CD8-positive, alpha-beta memory T cell (primary cell): ENCODE results near the gene TRIP10. TPM values are rescaled to one million over a fixed set of nuclear protein-coding genes. Genes with fewer than 3 reads are reported as not detected.

Source experiments
- CTCF ChIA-PET: fragments of 350-600 bp; sonication (Branson Sonifier 250); formaldehyde crosslinking; loops from one replicate; lab custom pipeline; 2021; ENCODE audit warnings: antibody characterized with exemption; lab: Charles Lee
- POLR2A ChIA-PET: fragments of 350-600 bp; sonication (Branson Sonifier 250); formaldehyde crosslinking; loops from one replicate; lab custom pipeline; 2021; ENCODE audit warnings: antibody characterized with exemption; lab: Charles Lee
- DNase-seq, 5 donors: peaks; one replicate each; pipeline versions ENCODE4 v3.0.0 to v3.0.0-alpha.2; 2020 to 2022; ENCODE audit warnings: mixed read lengths in 1 of 5
- H3K27ac ChIP-seq: one replicate; pipeline ENCODE4 v1.7.0; 2013; ENCODE audit warnings: low read depth, mild to moderate bottlenecking, low read length, moderate library complexity
- H3K27me3 ChIP-seq: 2 replicates; pipeline ENCODE4 v1.7.0; 2013; ENCODE audit warnings: low read length, mild to moderate bottlenecking; ENCODE audit not compliant: insufficient read depth, poor library complexity, severe bottlenecking
- H3K36me3 ChIP-seq: 2 replicates; pipeline ENCODE4 v1.7.0; 2013; ENCODE audit warnings: mild to moderate bottlenecking, low read length, moderate library complexity; ENCODE audit not compliant: insufficient read depth
- H3K4me1 ChIP-seq: 2 replicates; pipeline ENCODE4 v1.7.0; 2013; ENCODE audit warnings: mild to moderate bottlenecking, low read length, moderate library complexity; ENCODE audit not compliant: insufficient read depth
- H3K4me3 ChIP-seq: 2 replicates; pipeline ENCODE4 v1.7.0; 2013; ENCODE audit warnings: mild to moderate bottlenecking, low read length
- H3K9me3 ChIP-seq: 2 replicates; pipeline ENCODE4 v1.7.0; 2013; ENCODE audit warnings: mild to moderate bottlenecking, low read length
- H3K27ac Mint-ChIP-seq, 8 donors: one replicate each; pipeline ENCODE4 v1.8.0; 2020 to 2021; ENCODE audit warnings: mixed read lengths in 8 of 8, mild to moderate bottlenecking in 6 of 8, inconsistent platforms in 3 of 8, moderate library complexity in 3 of 8
- H3K27me3 Mint-ChIP-seq, 2 donors: one replicate each; pipeline ENCODE4 v1.8.0; 2020 to 2021; ENCODE audit warnings: mixed read lengths in 2 of 2, mild to moderate bottlenecking in 1 of 2, moderate library complexity in 1 of 2
- H3K36me3 Mint-ChIP-seq, 3 donors: one replicate each; pipeline ENCODE4 v1.8.0; 2020 to 2021; ENCODE audit warnings: mixed read lengths in 3 of 3, inconsistent platforms in 1 of 3, mild to moderate bottlenecking in 1 of 3
- H3K4me1 Mint-ChIP-seq, 3 donors: one replicate each; pipeline ENCODE4 v1.8.0; 2020 to 2021; ENCODE audit warnings: mixed read lengths in 3 of 3, inconsistent platforms in 1 of 3, mild to moderate bottlenecking in 1 of 3
- H3K4me3 Mint-ChIP-seq, 7 donors: one replicate each; pipeline ENCODE4 v1.8.0; 2020 to 2021; ENCODE audit warnings: mixed read lengths in 7 of 7, mild to moderate bottlenecking in 6 of 7, moderate library complexity in 4 of 7, inconsistent platforms in 2 of 7
- H3K9me3 Mint-ChIP-seq, 5 donors: one replicate each; pipeline ENCODE4 v1.8.0; 2020 to 2022; ENCODE audit warnings: mixed read lengths in 5 of 5, mild to moderate bottlenecking in 3 of 5, moderate library complexity in 2 of 5, inconsistent platforms in 1 of 5
- polyA plus RNA-seq: library from polyadenylated mRNA; unstranded; fragments of 300-500 nt; fragmentation: Illumina TruSeq; gene quantifications from one replicate; pipeline ENCODE4 v1.2.3, GENCODE V29; 2021
- total RNA-seq, 2 experiments: library from RNA; stranded (reverse); gene quantifications; one replicate each; pipeline ENCODE4 v1.2.3, GENCODE V29; 2021

The TRIP10 gene
- total and polyA plus RNA-seq, 3 experiments from 2014 or later = 2.0 to 47.8 (median 44.6) TPM

GRCh38 chr19:6776999-6777398 is 37.5 kb downstream of the TRIP10 start:
- Mint-ChIP-seq H3K27me3 (no peaks in the 10 kb centered on the region), H3K27ac (peak overlapping the region in 7 of 8 donors; percentile 51 to 84 (median 71)), H3K36me3 (peaks cover 8 to 56% (median 25%) of the 10 kb centered on the region in 3 donors), H3K4me1 (peaks cover 54 to 76% (median 69%) of the 10 kb centered on the region in 3 donors), H3K9me3 (no peaks in the 10 kb centered on the region), H3K4me3 (peak overlapping the region in 5 of 7 donors; percentile 4 to 87 (median 59))
- Histone ChIP-seq H3K36me3 (peaks cover 5% of the 10 kb centered on the region), H3K27ac (no peak overlapping the region), H3K4me3 (no peak overlapping the region), H3K27me3 (no peaks in the 10 kb centered on the region), H3K4me1 (peaks cover 32% of the 10 kb centered on the region), H3K9me3 (no peaks in the 10 kb centered on the region)
- ChIA-PET POLR2A (no interaction called here), CTCF (interaction anchor here (1.2 kb wide), 1 partner anchor 9 kb away, joined by 3 read pairs; the partner anchor contains the start of gene SH2D3A)
- DNase-seq = no peak

GRCh38 chr19:6777434-6777833 is 38.0 kb downstream of the TRIP10 start:
- H3K9me3 Mint-ChIP-seq = no peaks in the 10 kb centered on the region
- H3K27me3 Mint-ChIP-seq = no peaks in the 10 kb centered on the region
- Histone ChIP-seq H3K27me3 (no peaks in the 10 kb centered on the region), H3K4me3 (no peak overlapping the region), H3K4me1 (peaks cover 27% of the 10 kb centered on the region), H3K9me3 (no peaks in the 10 kb centered on the region), H3K27ac (no peak overlapping the region), H3K36me3 (peaks cover 5% of the 10 kb centered on the region)
- H3K27ac Mint-ChIP-seq = peak overlapping the region; percentile 38 to 84 (median 74)
- H3K4me3 Mint-ChIP-seq = peak overlapping the region in 5 of 7 donors; percentile 4 to 87 (median 39)
- POLR2A ChIA-PET = no interaction called here
- CTCF ChIA-PET = interaction anchor here (1.2 kb wide), 1 partner anchor 10 kb away, joined by 3 read pairs; the partner anchor contains the start of gene SH2D3A
- peaks cover 50 to 73% (median 64%) of the 10 kb centered on the region in 3 donors for H3K4me1 Mint-ChIP-seq
- peaks cover 8 to 57% (median 25%) of the 10 kb centered on the region in 3 donors for H3K36me3 Mint-ChIP-seq
- no peak for DNase-seq

GRCh38 chr19:6778386-6778785 is 38.9 kb downstream of the TRIP10 start:
- no peak overlapping the region for H3K27ac ChIP-seq
- no peaks in the 10 kb centered on the region for H3K27me3 Mint-ChIP-seq
- H3K4me1 ChIP-seq = peaks cover 27% of the 10 kb centered on the region
- peaks cover 8 to 56% (median 25%) of the 10 kb centered on the region in 3 donors for H3K36me3 Mint-ChIP-seq
- no peak for DNase-seq
- no peaks in the 10 kb centered on the region for H3K9me3 Mint-ChIP-seq
- peaks cover 50 to 72% (median 63%) of the 10 kb centered on the region in 3 donors for H3K4me1 Mint-ChIP-seq
- ChIA-PET POLR2A (interaction anchor here (0.6 kb wide), 1 partner anchor 22 kb away, joined by 8 read pairs; no protein-coding TSS in a partner anchor), CTCF (no interaction called here)
- no peaks in the 10 kb centered on the region for H3K27me3 ChIP-seq
- peaks cover 5% of the 10 kb centered on the region for H3K36me3 ChIP-seq
- peak overlapping the region in 4 of 7 donors; percentile 43 to 72 (median 46) for H3K4me3 Mint-ChIP-seq
- no peak overlapping the region for H3K4me3 ChIP-seq
- no peaks in the 10 kb centered on the region for H3K9me3 ChIP-seq
- H3K27ac Mint-ChIP-seq = peak overlapping the region; percentile 50 to 90 (median 87)

GRCh38 chr19:6779206-6779605 is 39.7 kb downstream of the TRIP10 start:
- CTCF ChIA-PET = interaction anchor here (1.2 kb wide), 1 partner anchor 22 kb away, joined by 3 read pairs; no protein-coding TSS in a partner anchor
- H3K4me1 ChIP-seq = peaks cover 31% of the 10 kb centered on the region

GRCh38 chr19:6787393-6787792 is 47.9 kb downstream of the TRIP10 start:
- H3K4me1 ChIP-seq = peaks cover 42% of the 10 kb centered on the region
- peaks cover 39 to 67% (median 54%) of the 10 kb centered on the region in 3 donors for H3K4me1 Mint-ChIP-seq
- no peaks in the 10 kb centered on the region for H3K27me3 ChIP-seq
- no peaks in the 10 kb centered on the region for H3K27me3 Mint-ChIP-seq
- POLR2A ChIA-PET = no interaction called here
- CTCF ChIA-PET = no interaction called here
- H3K36me3 Mint-ChIP-seq = peaks cover 4 to 55% (median 25%) of the 10 kb centered on the region in 3 donors
- no peaks in the 10 kb centered on the region for H3K9me3 ChIP-seq
- DNase-seq = no peak
- peaks cover 15% of the 10 kb centered on the region for H3K36me3 ChIP-seq
- H3K9me3 Mint-ChIP-seq = no peaks in the 10 kb centered on the region
- H3K27ac Mint-ChIP-seq = no peak overlapping the region
- H3K4me3 Mint-ChIP-seq = no peak overlapping the region
- H3K27ac ChIP-seq = no peak overlapping the region
- no peak overlapping the region for H3K4me3 ChIP-seq

More at GRCh38 chr19:6779206-6779605, 39.7 kb downstream of the TRIP10 start:
- H3K27me3 ChIP-seq = no peaks in the 10 kb centered on the region
- Mint-ChIP-seq H3K9me3 (no peaks in the 10 kb centered on the region), H3K27ac (peak overlapping the region in 3 of 8 donors; percentile 23 to 48 (median 45)), H3K36me3 (peaks cover 8 to 56% (median 27%) of the 10 kb centered on the region in 3 donors), H3K4me1 (peaks cover 47 to 76% (median 58%) of the 10 kb centered on the region in 3 donors), H3K4me3 (no peak overlapping the region), H3K27me3 (no peaks in the 10 kb centered on the region)
- DNase-seq = no peak
- H3K9me3 ChIP-seq = no peaks in the 10 kb centered on the region
- no peak overlapping the region for H3K27ac ChIP-seq
- POLR2A ChIA-PET = no interaction called here
- H3K4me3 ChIP-seq = no peak overlapping the region
- H3K36me3 ChIP-seq = peaks cover 9% of the 10 kb centered on the region

GRCh38 chr19:6788896-6789295 is 49.4 kb downstream of the TRIP10 start:
- H3K4me1 ChIP-seq = peaks cover 47% of the 10 kb centered on the region
- POLR2A ChIA-PET = no interaction called here

GRCh38 chr19:6790194-6791128 is 51.0 kb downstream of the TRIP10 start:
- Histone ChIP-seq H3K9me3 (no peaks in the 10 kb centered on the region), H3K27ac (no peak overlapping the region), H3K4me3 (no peak overlapping the region), H3K27me3 (no peaks in the 10 kb centered on the region), H3K4me1 (peaks cover 54% of the 10 kb centered on the region), H3K36me3 (peaks cover 20% of the 10 kb centered on the region)
- Mint-ChIP-seq H3K4me3 (peak overlapping the region in 1 of 7 donors; percentile 34), H3K9me3 (peaks cover 0 to 2% (median 0%) of the 10 kb centered on the region in 5 donors), H3K27me3 (no peaks in the 10 kb centered on the region), H3K36me3 (peaks cover 15 to 61% (median 26%) of the 10 kb centered on the region in 3 donors), H3K4me1 (peaks cover 49 to 75% (median 75%) of the 10 kb centered on the region in 3 donors), H3K27ac (peak overlapping the region; percentile 15 to 95 (median 84))
- ChIA-PET CTCF (interaction anchor here (1.0 to 1.2 kb wide), 2 partner anchors 12 to 17 kb away, joined by 3 to 5 read pairs; no protein-coding TSS in a partner anchor), POLR2A (interaction anchor here (0.6 kb wide), 1 partner anchor 18 kb away, joined by 5 read pairs; the partner anchor contains the start of gene VAV1)
- no peak for DNase-seq

More at GRCh38 chr19:6788896-6789295, 49.4 kb downstream of the TRIP10 start:
- Histone ChIP-seq H3K27ac (no peak overlapping the region), H3K27me3 (no peaks in the 10 kb centered on the region), H3K4me3 (no peak overlapping the region), H3K36me3 (peaks cover 14% of the 10 kb centered on the region), H3K9me3 (no peaks in the 10 kb centered on the region)
- Mint-ChIP-seq H3K4me1 (peaks cover 47 to 72% (median 68%) of the 10 kb centered on the region in 3 donors), H3K4me3 (no peak overlapping the region), H3K27ac (peak overlapping the region in 5 of 8 donors; percentile 29 to 74 (median 43)), H3K27me3 (no peaks in the 10 kb centered on the region), H3K36me3 (peaks cover 4 to 60% (median 27%) of the 10 kb centered on the region in 3 donors), H3K9me3 (no peaks in the 10 kb centered on the region)
- CTCF ChIA-PET = interaction anchor here (0.6 to 0.8 kb wide), 2 partner anchors 16 to 142 kb away, joined by 3 read pairs; no protein-coding TSS in a partner anchor
- no peak for DNase-seq
